HG03064 (cell line): ENCODE data around the gene IFFO2.
A peak's percentile ranks its signal among the peaks of the same experiment; 100 is the strongest.

Experiments
- ATAC-seq: cut with Tn5 transposase; IDR thresholded peaks from one replicate; pipeline ENCODE4 v1.9.1; 2021; ENCODE audit warnings: low read depth; ENCODE audit not compliant: unreplicated experiment

IFFO2 gene

DNA sequence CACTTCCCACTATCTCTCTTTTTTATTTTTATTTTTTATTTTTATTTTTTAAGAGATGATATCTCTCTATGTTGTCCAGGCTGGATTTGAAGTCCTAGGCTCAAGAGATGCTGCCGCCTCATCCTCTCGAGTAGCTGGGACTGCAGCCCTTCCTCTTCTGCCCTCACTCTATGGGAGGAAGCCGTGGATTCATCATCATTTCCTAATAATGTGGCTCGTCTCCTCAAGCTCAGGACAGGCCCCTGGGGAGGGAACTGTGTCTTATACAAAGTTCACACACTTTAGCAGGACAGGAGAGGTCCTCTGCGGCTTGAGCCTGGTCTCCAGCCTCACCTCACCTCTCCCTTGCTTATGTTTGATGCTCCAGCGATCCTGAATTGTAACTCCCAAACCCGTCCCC is 16.5 kb upstream of the IFFO2 start:
- no peak for ATAC-seq

DNA sequence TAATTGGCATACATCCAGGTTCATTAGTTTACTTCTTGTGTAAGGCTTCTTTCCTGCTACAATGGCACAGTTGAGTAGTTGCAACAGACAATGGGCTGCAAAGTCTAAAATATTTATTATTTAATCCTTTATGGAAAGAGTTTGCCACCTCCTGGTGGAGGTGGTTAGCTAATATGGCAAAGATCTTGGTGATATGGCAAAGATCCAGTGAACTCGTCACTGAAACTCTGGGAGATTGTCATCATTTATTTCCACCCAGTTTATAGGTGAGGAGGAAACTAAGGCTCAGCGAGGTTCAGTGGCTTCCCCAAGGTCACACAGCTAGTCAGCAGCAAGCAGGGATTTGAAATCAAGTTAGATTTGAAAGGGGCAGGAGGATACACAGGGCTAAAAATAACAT is 16.1 kb upstream of the IFFO2 start:
- ATAC-seq, result no peak

- ATAC-seq, result no peak
Measured at GRCh38 chr1:18970762-18971161, 14.3 kb upstream of the IFFO2 start.

DNA sequence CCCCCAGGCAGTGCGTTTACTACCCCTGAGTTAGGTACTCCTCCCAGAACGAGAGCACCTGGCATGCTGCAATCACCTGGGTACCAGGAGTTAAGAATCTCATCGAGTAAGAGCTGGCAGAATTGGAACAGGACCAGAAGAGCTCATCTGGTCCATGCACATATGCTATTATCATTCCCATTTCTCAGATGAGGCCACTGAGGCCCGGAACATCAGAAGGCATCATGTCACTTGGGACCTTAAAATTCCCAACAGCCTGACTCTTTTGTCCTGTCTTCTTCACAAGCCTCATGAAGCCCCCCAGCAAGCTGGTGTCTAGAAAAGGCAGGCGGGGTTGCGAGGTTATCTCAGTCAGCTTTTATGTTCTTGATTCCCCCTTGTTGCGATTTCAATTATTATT is 13.9 kb upstream of the IFFO2 start:
- ATAC-seq, result no peak

DNA sequence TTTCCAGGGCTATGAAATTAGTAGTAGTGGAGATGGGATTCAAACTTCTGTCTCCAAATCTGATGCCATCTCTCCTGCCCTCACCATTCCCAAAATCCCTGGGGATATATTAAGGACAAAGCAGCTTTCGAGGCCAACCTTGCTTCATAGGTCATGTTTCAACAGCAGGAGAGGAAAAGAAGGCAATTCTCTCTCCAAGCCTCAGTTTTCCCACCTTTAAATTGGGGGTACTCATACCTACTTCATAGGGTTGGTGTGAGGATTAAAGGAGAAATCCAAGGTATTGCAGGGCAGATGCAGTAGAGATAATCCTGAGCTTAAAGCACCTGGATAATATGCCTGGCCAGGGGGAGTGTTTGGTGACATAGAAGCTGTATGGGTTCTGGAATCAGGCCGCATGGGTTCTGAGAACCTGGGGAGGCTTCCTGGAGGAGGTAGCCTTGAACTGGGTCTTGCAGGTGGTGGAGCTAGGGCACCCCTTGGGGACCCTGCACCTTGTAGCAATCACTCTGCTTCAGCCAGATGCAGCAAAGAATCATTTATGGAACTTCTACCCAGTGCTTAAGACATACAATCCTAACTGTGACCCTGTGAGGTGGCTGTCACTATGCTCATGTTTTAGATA is 10.7 kb upstream of the IFFO2 start:
- no peak for ATAC-seq

DNA sequence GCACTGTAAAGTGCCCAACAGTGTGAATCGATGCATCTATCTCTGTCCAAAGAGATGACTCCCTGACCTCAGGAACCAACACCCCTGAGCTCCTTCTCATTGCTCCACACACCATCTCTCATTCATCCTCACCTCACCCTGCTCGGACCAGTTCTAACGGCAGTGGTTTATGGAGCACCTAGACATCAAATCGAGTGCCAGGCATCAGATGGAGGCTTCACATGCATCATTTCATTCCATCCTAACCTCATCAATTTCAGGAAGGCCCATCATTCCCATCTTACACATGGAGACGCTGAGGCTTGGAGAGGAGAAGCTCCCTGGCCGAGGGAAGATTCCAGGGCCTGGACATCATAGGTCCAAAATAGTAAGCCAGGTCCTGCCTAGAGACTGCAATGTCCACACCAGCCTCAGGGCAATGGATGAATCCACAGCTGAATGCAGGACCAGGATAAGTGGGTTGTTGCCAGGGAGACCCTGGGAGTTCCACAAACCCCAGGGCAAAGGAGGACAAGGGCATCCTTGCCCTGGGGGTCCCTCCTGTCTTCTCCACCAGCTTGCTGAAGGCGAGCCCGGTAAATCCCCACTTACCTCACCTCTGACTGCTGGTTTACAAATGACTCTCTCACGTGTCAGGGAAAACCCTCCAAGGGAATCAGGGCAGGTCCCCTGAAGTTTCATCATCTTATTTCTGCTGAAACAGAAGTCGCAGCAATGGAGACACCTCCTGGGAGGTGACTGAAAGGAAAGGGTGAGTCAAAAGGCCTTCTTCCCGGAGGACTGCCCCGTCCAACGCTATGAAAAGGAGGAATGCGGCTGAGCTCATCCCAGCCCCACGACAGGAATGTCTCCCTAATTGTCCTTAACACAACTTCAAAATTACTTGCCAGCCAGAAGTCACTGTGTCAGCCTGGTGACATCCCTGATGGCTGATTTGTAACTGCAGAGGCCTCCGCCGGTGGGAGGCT is 9.0 kb upstream of the IFFO2 start:
- no peak for ATAC-seq

- no peak for ATAC-seq
Measured at GRCh38 chr1:18963968-18964367, 7.5 kb upstream of the IFFO2 start.

- no peak for ATAC-seq
Measured at GRCh38 chr1:18962855-18963737, 6.6 kb upstream of the IFFO2 start.

GRCh38 chr1:18962121-18962721 is 5.7 kb upstream of the IFFO2 start:
- ATAC-seq, result no peak

GRCh38 chr1:18960821-18961220 is 4.3 kb upstream of the IFFO2 start:
- ATAC-seq, result no peak

GRCh38 chr1:18960409-18960808 is 3.9 kb upstream of the IFFO2 start:
- no peak for ATAC-seq

- no peak for ATAC-seq
Measured at GRCh38 chr1:18959591-18959990, 3.1 kb upstream of the IFFO2 start.

DNA sequence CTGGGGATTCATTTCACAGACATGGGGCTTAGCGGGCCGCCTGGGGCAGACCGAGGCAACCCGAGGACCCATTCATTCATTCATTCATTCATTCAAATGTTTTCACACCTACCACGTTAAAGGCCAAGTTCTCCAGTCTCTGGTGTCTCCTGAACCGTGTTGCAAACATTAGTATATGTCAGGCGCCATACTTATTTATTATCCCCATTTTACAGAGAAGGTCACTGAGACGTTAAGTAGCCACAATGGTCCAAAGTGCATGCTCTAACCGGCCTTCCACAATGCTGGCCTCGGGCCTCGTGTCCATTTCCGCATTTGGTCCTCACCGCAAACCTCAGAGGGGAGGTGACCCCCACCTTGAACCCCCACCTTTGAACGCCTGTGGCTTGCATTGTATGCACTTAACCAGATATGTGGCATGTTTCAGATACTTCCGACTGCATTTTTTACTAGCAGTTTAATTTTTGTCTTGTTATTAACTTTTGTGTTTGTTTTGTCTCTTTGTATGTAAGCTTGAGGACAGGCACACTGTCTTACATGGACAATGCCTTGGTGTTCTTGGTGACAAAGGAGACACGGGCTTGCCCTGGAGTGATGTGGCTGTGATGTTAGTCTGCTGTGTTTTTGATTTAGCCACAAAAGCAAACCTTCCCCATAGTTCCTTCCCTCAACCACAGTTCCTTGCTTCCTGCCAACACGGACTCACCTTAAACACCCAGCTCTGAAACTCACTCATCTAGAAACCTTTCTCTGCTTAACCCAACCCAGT is 1.2 kb upstream of the IFFO2 start:
- ATAC-seq, result no peak

DNA sequence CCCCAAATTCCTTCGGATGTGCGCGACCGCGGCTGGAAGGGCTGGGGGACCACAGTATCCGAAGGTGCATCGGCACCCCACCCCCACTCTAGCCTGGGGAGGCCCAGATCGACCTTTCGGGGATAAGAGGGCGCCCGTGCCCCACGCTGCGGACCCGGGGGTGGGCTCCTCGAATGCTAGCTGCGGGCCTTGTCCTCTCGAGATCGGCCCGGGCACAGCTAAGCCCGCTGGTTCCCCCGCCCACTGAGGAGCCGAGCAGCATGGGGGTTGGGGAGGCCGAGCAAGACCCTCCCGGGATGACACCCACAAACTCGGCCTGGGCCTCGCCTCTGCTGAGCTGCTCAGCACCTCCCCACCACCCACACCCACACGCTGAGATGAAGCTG is 653 bp upstream of the IFFO2 start:
- no peak for ATAC-seq

GRCh38 chr1:18955441-18956192 is 859 bp downstream of the IFFO2 start:
- ATAC-seq, result peak; percentile 21

GRCh38 chr1:18955131-18955440 is 1.4 kb downstream of the IFFO2 start:
- ATAC-seq, result no peak

- no peak for ATAC-seq
Measured at GRCh38 chr1:18954270-18955071, 2.0 kb downstream of the IFFO2 start.

- ATAC-seq, result no peak
Measured at GRCh38 chr1:18953731-18954231, 2.7 kb downstream of the IFFO2 start.
